Measurements from ENCODE around the gene HHAT.

Gene HHAT

DNA sequence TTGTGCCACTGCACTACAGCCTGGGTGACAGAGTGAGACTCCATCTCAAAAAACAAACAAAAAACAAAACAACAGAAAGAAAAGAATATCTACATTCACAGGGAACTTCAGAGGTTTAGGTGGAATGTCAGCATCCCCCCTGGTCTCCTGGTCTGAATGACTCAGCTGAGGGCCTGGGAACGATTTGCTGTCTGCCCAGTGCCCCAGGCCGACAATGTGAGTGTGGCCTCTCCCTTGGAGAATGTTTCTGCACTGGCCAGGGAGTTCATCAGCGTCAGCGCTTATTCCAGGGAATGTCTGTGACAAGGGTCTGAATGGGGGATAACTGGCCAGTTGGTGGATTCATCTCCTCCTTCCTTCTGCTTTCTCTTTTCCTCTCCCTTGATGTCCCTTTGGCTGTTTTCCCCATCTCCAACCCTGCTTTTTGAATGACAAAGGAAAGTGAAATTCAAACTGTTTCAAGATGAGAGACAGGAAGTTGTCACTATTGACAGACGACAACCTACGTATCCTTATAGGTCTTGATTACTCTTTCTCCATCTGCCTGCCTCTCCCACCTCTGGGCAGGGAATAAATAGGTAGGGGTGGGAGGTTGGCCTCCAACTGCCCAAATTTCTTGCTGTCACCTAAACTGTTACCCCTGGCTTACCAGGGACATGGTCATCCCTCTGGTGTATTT is 213.1 kb downstream of the HHAT start:
- DNase-seq (ENCODE audit: low read depth in 2 of 2): no peak

GRCh38 chr1:210551899-210552298 is 223.2 kb downstream of the HHAT start:
- no peak for DNase-seq (ENCODE audit: low read depth in 2 of 2)

GRCh38 chr1:210553711-210554110 is 225.0 kb downstream of the HHAT start:
- DNase-seq (ENCODE audit: low read depth in 2 of 2): no peak

GRCh38 chr1:210554382-210554781 is 225.7 kb downstream of the HHAT start:
- no peak for DNase-seq (ENCODE audit: low read depth in 2 of 2)

- no peak for DNase-seq (ENCODE audit: low read depth in 2 of 2)
Observed at GRCh38 chr1:210556475-210556874, 227.8 kb downstream of the HHAT start.

- DNase-seq (ENCODE audit: low read depth in 2 of 2): no peak
Observed at GRCh38 chr1:210557426-210558077, 228.8 kb downstream of the HHAT start.

- DNase-seq (ENCODE audit: low read depth in 2 of 2): no peak
Observed at GRCh38 chr1:210558302-210558701, 229.6 kb downstream of the HHAT start.

GRCh38 chr1:210565306-210565705 is 236.6 kb downstream of the HHAT start:
- DNase-seq (ENCODE audit: low read depth in 2 of 2): no peak

DNA sequence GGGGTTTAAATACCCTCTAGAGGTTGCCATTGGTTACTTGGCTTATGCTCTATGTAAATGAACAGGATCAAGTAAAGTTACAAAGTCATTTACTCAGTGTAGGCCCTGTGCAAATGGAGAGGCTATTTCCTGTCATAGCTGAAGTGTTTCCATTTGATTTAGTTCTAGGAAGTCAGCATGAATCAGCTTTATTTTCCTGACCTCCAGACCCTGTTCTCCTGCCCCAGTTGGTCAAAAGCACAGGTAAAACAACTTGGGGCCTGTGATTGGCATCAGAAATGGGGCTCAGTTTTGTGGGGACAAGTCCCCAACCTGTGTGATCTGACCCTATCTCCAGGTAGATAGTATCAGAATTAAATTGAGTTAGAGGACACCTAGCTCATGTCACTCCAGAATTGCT is 239.9 kb downstream of the HHAT start:
- DNase-seq (ENCODE audit: low read depth in 2 of 2): no peak

- no peak for DNase-seq (ENCODE audit: low read depth in 2 of 2)
Observed at GRCh38 chr1:210570116-210570515, 241.4 kb downstream of the HHAT start.

DNA sequence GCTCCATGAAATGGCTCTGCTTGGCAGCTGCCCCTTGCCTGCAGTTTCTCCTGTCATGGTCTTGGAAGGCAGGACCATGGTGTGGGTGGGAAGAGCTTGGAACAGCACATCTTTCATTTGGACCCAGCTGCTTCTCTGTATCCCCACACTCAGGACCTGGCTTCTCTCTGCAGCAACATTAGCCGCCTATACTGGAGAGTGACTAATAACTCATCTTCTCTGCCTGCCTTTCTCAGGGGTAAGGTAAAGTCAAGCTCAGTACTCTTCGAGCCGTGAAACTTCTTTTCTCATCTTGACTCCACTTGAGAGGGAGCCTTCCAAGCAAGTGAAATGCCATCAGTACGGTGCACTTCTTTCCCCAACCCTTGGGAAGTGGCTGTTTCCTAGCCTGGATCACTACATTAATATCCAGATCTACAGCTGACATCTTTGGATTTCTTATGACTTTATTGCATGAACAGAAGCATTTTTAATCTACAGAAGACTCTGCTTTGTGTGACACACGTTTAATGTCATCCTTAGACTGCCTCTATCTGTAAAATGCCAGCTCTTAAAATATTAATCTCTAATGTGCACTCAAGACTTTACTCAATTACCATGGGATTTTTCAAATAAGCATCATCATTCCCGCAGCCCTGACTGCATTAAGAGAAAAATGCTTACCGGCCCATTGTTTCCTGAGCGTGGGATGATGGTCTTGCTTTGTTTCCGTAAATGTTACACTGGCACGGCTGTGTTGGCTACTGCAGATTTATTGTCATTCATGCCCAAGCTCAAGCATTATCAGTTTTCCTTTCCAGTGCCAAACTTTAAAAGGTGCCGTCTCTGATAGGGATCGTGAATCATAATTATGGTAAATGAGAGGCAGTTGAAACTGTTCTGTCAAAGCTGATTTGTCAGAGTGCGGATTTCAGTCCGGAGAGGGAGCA is 242.9 kb downstream of the HHAT start:
- DNase-seq (ENCODE audit: low read depth in 2 of 2): no peak

GRCh38 chr1:210573141-210573540 is 244.4 kb downstream of the HHAT start:
- no peak for DNase-seq (ENCODE audit: low read depth in 2 of 2)

DNA sequence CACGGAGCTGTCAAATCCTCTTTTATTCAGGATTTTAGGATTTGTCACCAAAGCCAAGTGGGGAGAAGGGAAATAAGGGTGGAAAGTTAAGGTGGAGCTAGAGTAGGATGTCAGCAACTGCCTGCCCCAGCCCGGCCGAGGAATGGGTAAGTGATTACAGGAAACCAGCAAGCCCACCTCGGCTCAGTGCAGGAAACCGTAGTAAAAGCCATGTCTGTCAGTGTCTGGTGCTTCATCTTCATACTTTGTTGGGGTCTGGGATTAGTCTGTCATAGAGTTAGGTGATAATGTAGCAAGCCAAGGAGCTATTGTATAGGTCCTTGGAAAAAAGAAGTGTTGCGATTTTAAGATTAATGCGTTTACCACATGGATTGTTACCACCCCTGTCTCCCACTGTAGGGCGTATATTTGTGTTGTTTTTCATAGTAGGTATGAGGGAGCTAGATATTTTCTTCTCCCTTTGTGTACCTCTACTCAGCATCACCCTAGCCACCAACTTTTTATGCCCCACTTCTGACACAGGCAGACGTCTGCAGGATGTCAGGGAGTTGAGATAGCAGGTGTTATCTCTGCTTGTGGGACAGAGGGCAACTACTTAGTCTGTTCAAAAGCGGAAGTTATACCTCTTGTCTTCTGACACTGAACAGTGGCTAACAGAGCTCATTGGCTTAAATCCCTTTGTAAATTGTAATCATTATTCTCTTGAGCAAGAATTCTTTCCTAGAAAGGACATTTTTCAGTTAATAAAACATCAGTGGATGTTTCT is 253.7 kb downstream of the HHAT start:
- no peak for DNase-seq (ENCODE audit: low read depth in 2 of 2)

- DNase-seq (ENCODE audit: low read depth in 2 of 2): peak; percentile 62 to 70
Observed at GRCh38 chr1:210584439-210585113, 255.9 kb downstream of the HHAT start.

DNA sequence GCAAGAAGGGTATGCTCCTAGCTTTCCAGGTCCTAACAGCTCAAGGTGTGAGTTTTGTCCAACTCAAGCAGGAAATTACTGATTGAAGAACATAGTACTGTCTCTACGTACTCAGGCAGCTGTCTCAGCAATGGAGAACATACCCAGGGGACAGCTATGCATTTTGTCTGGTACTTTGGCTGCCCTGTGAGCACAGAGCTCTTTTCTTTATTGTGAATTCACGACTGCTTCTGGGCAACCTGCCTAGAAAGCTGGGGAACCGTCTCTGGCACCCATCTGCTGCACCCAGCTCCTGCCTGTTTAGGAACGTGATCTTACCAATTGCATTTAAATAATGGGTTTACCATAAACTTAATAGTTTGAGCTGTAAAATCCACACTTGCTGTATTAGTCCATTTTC is 258.1 kb downstream of the HHAT start:
- no peak for DNase-seq (ENCODE audit: low read depth in 2 of 2)

DNA sequence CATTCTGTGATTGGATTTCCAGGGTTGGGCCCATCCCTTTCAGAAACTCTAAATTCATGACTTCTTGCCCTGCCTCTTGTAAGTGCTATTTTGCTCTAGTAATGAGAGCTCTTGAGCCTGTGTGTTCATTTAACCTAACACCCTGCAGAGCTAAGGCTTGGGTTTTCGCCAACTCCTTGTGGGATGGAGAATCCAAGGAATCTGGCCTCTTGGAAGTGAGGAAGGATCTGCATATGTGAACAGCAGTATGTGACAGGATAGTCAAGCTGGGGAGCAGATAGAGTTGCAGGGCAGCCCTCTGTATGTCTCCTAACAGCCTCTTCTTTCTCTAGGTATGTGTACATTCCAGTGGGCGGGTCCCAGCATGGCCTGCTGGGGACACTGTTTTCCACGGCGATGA is 258.9 kb downstream of the HHAT start:
- no peak for DNase-seq (ENCODE audit: low read depth in 2 of 2)

DNA sequence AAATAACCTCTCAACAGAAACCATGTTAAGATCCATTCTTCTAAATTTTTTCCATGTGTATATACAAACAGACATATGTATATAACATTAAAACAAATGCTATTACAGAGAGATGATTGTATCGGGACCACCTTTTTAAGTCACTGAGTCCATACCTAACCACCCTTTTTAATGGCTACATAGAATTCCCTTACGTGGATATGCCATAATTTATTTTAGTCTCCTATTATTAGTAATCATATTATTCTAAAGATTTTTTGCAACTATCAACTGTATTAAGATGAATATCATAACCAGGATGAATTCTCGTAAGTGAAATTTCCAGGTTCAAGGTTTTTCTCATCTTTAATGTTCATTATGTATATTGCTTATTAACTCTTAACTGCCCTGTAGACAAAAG is 259.7 kb downstream of the HHAT start:
- DNase-seq (ENCODE audit: low read depth in 2 of 2): no peak

DNA sequence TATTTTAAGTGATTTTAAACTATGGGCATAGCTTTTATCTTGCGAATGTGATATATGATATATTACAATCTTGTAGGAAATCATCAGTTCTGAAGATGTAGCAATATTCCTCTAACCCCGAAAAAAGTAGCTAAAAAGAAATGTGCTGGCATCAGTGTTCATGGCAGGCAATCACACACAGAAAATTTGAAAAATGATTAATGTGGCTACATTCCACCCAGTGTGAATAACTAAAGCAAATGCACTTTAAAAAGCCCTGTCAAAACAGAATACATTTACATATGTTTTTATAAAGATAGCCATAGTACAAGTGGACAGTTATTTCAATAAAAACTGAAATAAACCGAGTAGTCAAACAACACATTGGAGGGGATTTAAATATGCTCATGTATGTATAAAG is 260.2 kb downstream of the HHAT start:
- DNase-seq (ENCODE audit: low read depth in 2 of 2): no peak

GRCh38 chr1:210591214-210591613 is 262.5 kb downstream of the HHAT start:
- DNase-seq (ENCODE audit: low read depth in 2 of 2): no peak

DNA sequence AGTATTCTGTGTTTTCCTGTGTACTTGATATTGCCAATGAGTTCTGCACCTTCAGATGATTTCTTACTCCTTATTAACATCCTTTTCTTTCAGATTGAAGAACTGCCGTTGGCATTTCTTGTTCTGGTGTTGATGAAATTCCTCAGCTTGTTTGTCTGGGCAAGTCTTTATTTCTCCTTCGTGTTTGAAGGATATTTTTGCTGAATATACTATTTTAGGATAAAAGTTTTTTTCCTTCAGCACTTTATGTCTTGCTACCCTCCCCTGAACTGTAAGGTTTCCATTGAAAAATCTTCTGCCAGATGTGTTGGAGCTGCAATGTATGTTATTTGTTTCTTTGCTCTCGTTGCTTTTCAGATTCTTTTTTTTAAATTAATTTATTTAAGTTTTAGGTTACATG is 265.9 kb downstream of the HHAT start:
- no peak for DNase-seq (ENCODE audit: low read depth in 2 of 2)

GRCh38 chr1:210596641-210597040 is 267.9 kb downstream of the HHAT start:
- no peak for DNase-seq (ENCODE audit: low read depth in 2 of 2)

All from activated CD4-positive, alpha-beta T cell treated with anti-CD3 and anti-CD28 coated beads for 24 hours (primary cell).